A549 (cell line): ENCODE data around the gene TBX10. TPM values are rescaled to one million over a fixed set of nuclear protein-coding genes. Genes with fewer than 3 reads are reported as not detected.
"Not testable (repeated sequence)": the region's sequence is repeated elsewhere in the genome, so short reads cannot be mapped to it uniquely, and the experiment has no call there.

Experiments used
- ATAC-seq, 2 experiments: fragments of 200-7000 bp in 1 of 2; fragments of >200 bp in 1 of 2; cut with Nextera tagmentation in 1 of 2; cut with Tn5 transposase in 1 of 2; 3 replicates each; pipeline versions ENCODE4 v1.8.0 to v1.9.1; 2018 to 2020; ENCODE audit warnings: mild to moderate bottlenecking in 1 of 2, moderate library complexity in 1 of 2
- CTCF ChIA-PET: fragments of 300-600 bp; sonication (Branson Sonifier 250); formaldehyde crosslinking; extraction: SDS; loops from one replicate; lab custom pipeline; 2021; ENCODE audit warnings: antibody characterized with exemption, inconsistent platforms; lab: Yijun Ruan, JAX
- POLR2A ChIA-PET: fragments of 350-600 bp; formaldehyde crosslinking; extraction: SDS; loops from one replicate; lab custom pipeline; 2021; ENCODE audit warnings: antibody characterized with exemption, inconsistent platforms; lab: Yijun Ruan, JAX
- DNase-seq, 2 experiments: peaks; one replicate each; pipeline versions ENCODE4 v3.0.0 to v3.0.0-alpha.2; 2011 to 2016; ENCODE audit warnings: low read depth in 1 of 2, low spot score in 1 of 2
- FAIRE-seq: peaks from 2 replicates; lab custom pipeline; 2011; peaks lifted over from hg19 to GRCh38; lab: Jason Lieb, UNC
- H3K27ac ChIP-seq, 2 experiments: fragments of >200 bp; sonication (Bioruptor Twin); formaldehyde crosslinking; 3 replicates each; pipeline ENCODE4 v1.5.1; 2016 to 2017
- H3K4me1 ChIP-seq: fragments of >200 bp; sonication (Bioruptor Twin); formaldehyde crosslinking; 3 replicates; pipeline ENCODE4 v1.6.1; 2016
- H3K4me2 ChIP-seq: fragments of >200 bp; sonication (Bioruptor Twin); formaldehyde crosslinking; 3 replicates; pipeline ENCODE4 v1.6.1; 2016
- H3K4me3 ChIP-seq: fragments of >200 bp; sonication (Bioruptor Twin); formaldehyde crosslinking; 3 replicates; pipeline ENCODE4 v1.5.1; 2016
- H3K9me3 ChIP-seq: fragments of >200 bp; sonication (Bioruptor Twin); formaldehyde crosslinking; 3 replicates; pipeline ENCODE4 v1.6.1; 2016
- CBX2 ChIP-seq: fragments of 200-600 bp; sonication (generic); IDR thresholded peaks from 2 replicates; pipeline ENCODE4 v1.6.1; 2016; ENCODE audit warnings: low read depth, mild to moderate bottlenecking, borderline replicate concordance
- CTCF ChIP-seq: fragments of >200 bp; sonication (Bioruptor Twin); formaldehyde crosslinking; IDR thresholded peaks from 3 replicates; pipeline ENCODE4 v1.5.1; 2016
- E2F6 ChIP-seq: IDR thresholded peaks from 2 replicates; pipeline ENCODE4 v1.6.1; 2012; ENCODE audit warnings: low read depth, borderline replicate concordance
- FOXS1 ChIP-seq: fragments of 250-450 bp; sonication (Bioruptor Pico); IDR thresholded peaks from 2 replicates; pipeline ENCODE4 v1.5.0; 2020; ENCODE audit warnings: mild to moderate bottlenecking, moderate library complexity
- JUN ChIP-seq, 2 experiments: fragments of >200 bp; sonication (Bioruptor Twin); formaldehyde crosslinking; IDR thresholded peaks; 2 replicates in 1 of 2; 3 replicates in 1 of 2; pipeline ENCODE4 v1.6.1; 2016 to 2017
- KDM1A ChIP-seq: fragments of 200-600 bp; sonication (generic); IDR thresholded peaks from 2 replicates; pipeline ENCODE4 v1.6.1; 2016; ENCODE audit warnings: low read depth, mild to moderate bottlenecking
- KDM5A ChIP-seq: fragments of 200-600 bp; sonication (generic); IDR thresholded peaks from 2 replicates; pipeline ENCODE4 v1.6.1; 2016; ENCODE audit warnings: antibody characterized with exemption, mild to moderate bottlenecking
- NR3C1 ChIP-seq: fragments of >200 bp; sonication (Bioruptor Twin); formaldehyde crosslinking; IDR thresholded peaks from 3 replicates; pipeline ENCODE4 v1.6.1; 2017
- PBX3 ChIP-seq: IDR thresholded peaks from 2 replicates; pipeline ENCODE4 v1.6.1; 2012
- RNF2 ChIP-seq: fragments of 200-600 bp; sonication (generic); IDR thresholded peaks from 2 replicates; pipeline ENCODE4 v1.6.1; 2016; ENCODE audit warnings: low read depth, mild to moderate bottlenecking, antibody characterized with exemption, moderate library complexity, borderline replicate concordance
- USF2 ChIP-seq: fragments of 450-650 bp; IDR thresholded peaks from 2 replicates; pipeline ENCODE4 v1.6.1; 2014; ENCODE audit warnings: antibody characterized with exemption
- ZNF302 ChIP-seq: fragments of 250-450 bp; sonication (Bioruptor Pico); IDR thresholded peaks from 2 replicates; pipeline ENCODE4 v1.9.0; 2021; ENCODE audit warnings: inconsistent platforms, mild to moderate bottlenecking, moderate library complexity
- WGBS: methylation state at CpG from one replicate; pipeline ENCODE4 v1.1.6; 2017; ENCODE audit errors: missing lambda C conversion rate; 5-methylcytosine and 5-hydroxymethylcytosine counted together
- polyA plus RNA-seq, 4 experiments: library from polyadenylated mRNA; depleted of rRNA in 3 of 4; stranded (reverse); fragments of >200 nt; fragmentation: RNase III in 1 of 4; extraction: RNeasy Plus Mini Kit Qiagen cat#74134 plus additional on column Dnase treatment in 1 of 4; gene quantifications; 2 replicates in 3 of 4; 3 replicates in 1 of 4; pipeline ENCODE4 v1.2.3, GENCODE V29; 2011 to 2017

The TBX10 gene
- polyA plus RNA-seq, 2 of the 4 experiments (the other 2 are of a cell fraction), result not detected

- H3K27ac ChIP-seq, FAIRE-seq, ATAC-seq, H3K4me2 ChIP-seq, DNase-seq, H3K4me1 ChIP-seq, H3K4me3 ChIP-seq, H3K9me3 ChIP-seq, POLR2A ChIA-PET: not testable (repeated sequence)
- 51% methylated on average over 8 of the region's 8 CpGs for WGBS
- CTCF ChIA-PET, result interaction anchor here (0.6 to 2.0 kb wide), 5 partner anchors 15 to 45 kb away, joined by 3 to 7 read pairs (median 4); no protein-coding TSS in a partner anchor
Observed at GRCh38 chr11:67685641-67686332, 46.2 kb upstream of the TBX10 start.

GRCh38 chr11:67682126-67683034 is 42.8 kb upstream of the TBX10 start:
- H3K4me1 ChIP-seq, FAIRE-seq, POLR2A ChIA-PET, ATAC-seq, DNase-seq, H3K4me2 ChIP-seq, H3K4me3 ChIP-seq, H3K9me3 ChIP-seq, H3K27ac ChIP-seq: not testable (repeated sequence)
- 66% methylated on average over 14 of the region's 14 CpGs for WGBS
- CTCF ChIA-PET, result interaction anchor here (1.3 to 1.5 kb wide), 2 partner anchors 34 to 53 kb away, joined by 4 read pairs; partner anchors contain the start of gene NUDT8

GRCh38 chr11:67680696-67681470 is 41.3 kb upstream of the TBX10 start:
- Histone ChIP-seq H3K4me1 (no peaks in the 10 kb centered on the region), H3K4me3 (no peak overlapping the region), H3K4me2 (no peak overlapping the region), H3K27ac (no peak overlapping the region), H3K9me3 (0 out of 3 replicates have a peak, but pooled peaks cover 5% of the 10 kb centered on the region)
- DNase-seq, result no peak
- POLR2A ChIA-PET, result no interaction called here
- 43% methylated on average over 3 of the region's 3 CpGs for WGBS
- no peak for TF ChIP-seq JUN (IDR thresholded peaks at IDR 0.05)
- TF ChIP-seq KDM1A, result no peak
- no peak for TF ChIP-seq CBX2
- TF ChIP-seq E2F6, result no peak
- TF ChIP-seq NR3C1, result no peak
- TF ChIP-seq KDM5A, result no peak
- TF ChIP-seq USF2, result no peak
- no peak for TF ChIP-seq ZNF302
- no peak for TF ChIP-seq CTCF
- no peak for TF ChIP-seq FOXS1 (CRISPR knock-in tag)
- TF ChIP-seq RNF2, result no peak
- no peak for TF ChIP-seq PBX3
- no peak for FAIRE-seq
- CTCF ChIA-PET, result interaction anchor here (1.3 to 1.5 kb wide), 3 partner anchors 32 to 51 kb away, joined by 3 to 4 read pairs (median 4); partner anchors contain the start of gene NUDT8
- ATAC-seq, result no peak
